Astrocyte (in vitro differentiated cells and primary cell): ENCODE results near the gene SLC39A7.
A peak's percentile ranks its signal among the peaks of the same experiment; 100 is the strongest.

Source experiments
- CTCF ChIP-seq: IDR thresholded peaks from 2 replicates; pipeline ENCODE4 v1.5.1; 2011; ENCODE audit warnings: low read depth, mild to moderate bottlenecking, inconsistent platforms, low read length, moderate library complexity; ENCODE audit not compliant: insufficient read depth
- EZH2 ChIP-seq: IDR thresholded peaks from 2 replicates; pipeline ENCODE4 v1.6.1; 2012; ENCODE audit warnings: mild to moderate bottlenecking, low read length, inconsistent platforms; ENCODE audit not compliant: insufficient read depth

- TF ChIP-seq CTCF (peak; percentile 48), EZH2 (no peak)
Measured at GRCh38 chr6:33172688-33173534, 27.8 kb upstream of the SLC39A7 start.
